Common myeloid progenitor, CD34-positive (primary cell): ENCODE measurements around the gene SEZ6.
A peak's percentile ranks its signal among the peaks of the same experiment; 100 is the strongest.

ENCODE experiments used
- CTCF ChIA-PET: fragments of 350-600 bp; sonication (Branson Sonifier 250); formaldehyde crosslinking; loops from one replicate; lab custom pipeline; 2021; ENCODE audit warnings: antibody characterized with exemption; lab: Charles Lee
- POLR2A ChIA-PET: fragments of 350-600 bp; sonication (Branson Sonifier 250); formaldehyde crosslinking; loops from one replicate; lab custom pipeline; 2021; ENCODE audit warnings: antibody characterized with exemption; lab: Charles Lee
- DNase-seq, 3 donors: peaks; one replicate each; pipeline versions ENCODE4 v3.0.0 to v3.0.0-alpha.2; 2013
- H3K27ac ChIP-seq, 2 experiments: 1 replicate in 1 of 2; 2 replicates in 1 of 2; pipeline ENCODE4 v1.7.0; 2013; ENCODE audit warnings: inconsistent platforms in 2 of 2, low read length in 2 of 2, mild to moderate bottlenecking in 2 of 2, low read depth in 1 of 2, moderate library complexity in 1 of 2; ENCODE audit not compliant: severe bottlenecking in 2 of 2, insufficient read depth in 1 of 2, poor library complexity in 1 of 2
- H3K27me3 ChIP-seq, 5 experiments: replicated peaks in 2 of 5; 1 replicate in 3 of 5; 2 replicates in 2 of 5; pipeline versions ENCODE4 v1.6.1 to v1.7.0; 2013; ENCODE audit warnings: low read length in 4 of 5, mild to moderate bottlenecking in 2 of 5, moderate library complexity in 2 of 5, inconsistent platforms in 1 of 5; ENCODE audit not compliant: insufficient read depth in 5 of 5, control insufficient read depth in 4 of 5
- H3K36me3 ChIP-seq, 4 experiments: 1 replicate in 2 of 4; 2 replicates in 2 of 4; pipeline versions ENCODE4 v1.6.1 to v1.7.0; 2013; ENCODE audit warnings: low read length in 3 of 4, control low read depth in 1 of 4, mild to moderate bottlenecking in 1 of 4; ENCODE audit not compliant: control insufficient read depth in 4 of 4, insufficient read depth in 4 of 4
- H3K4me1 ChIP-seq, 4 experiments: 1 replicate in 3 of 4; 2 replicates in 1 of 4; pipeline versions ENCODE4 v1.6.1 to v1.7.1; 2013; ENCODE audit warnings: low read length in 3 of 4, mild to moderate bottlenecking in 3 of 4, control low read depth in 1 of 4, inconsistent platforms in 1 of 4, moderate library complexity in 1 of 4; ENCODE audit not compliant: control insufficient read depth in 4 of 4, insufficient read depth in 4 of 4; ENCODE audit errors: control extremely low read depth in 1 of 4
- H3K4me3 ChIP-seq, 7 experiments: 1 replicate in 4 of 7; 2 replicates in 3 of 7; pipeline versions ENCODE4 v1.5.1 to v1.7.0; 2013; ENCODE audit warnings: mild to moderate bottlenecking in 7 of 7, low read length in 6 of 7, moderate library complexity in 6 of 7, inconsistent platforms in 2 of 7, low read depth in 2 of 7, control low read depth in 1 of 7; ENCODE audit not compliant: insufficient read depth in 4 of 7, control insufficient read depth in 1 of 7; ENCODE audit errors: extremely low read depth in 1 of 7
- H3K9me3 ChIP-seq, 5 experiments: 1 replicate in 4 of 5; 2 replicates in 1 of 5; pipeline versions ENCODE4 v1.6.1 to v1.7.1; 2013; ENCODE audit warnings: low read length in 4 of 5, mild to moderate bottlenecking in 2 of 5, inconsistent platforms in 1 of 5, low read depth in 1 of 5, moderate library complexity in 1 of 5; ENCODE audit not compliant: control insufficient read depth in 4 of 5, insufficient read depth in 2 of 5; ENCODE audit errors: control extremely low read depth in 1 of 5
- WGBS: methylation state at CpG from one replicate; pipeline ENCODE4 v1.1.5; 2013; ENCODE audit not compliant: insufficient coverage; 5-methylcytosine and 5-hydroxymethylcytosine counted together

The SEZ6 gene

GRCh38 chr17:28986714-28987655, 18.8 kb downstream of the SEZ6 start:
- CTCF ChIA-PET, result interaction anchor here (1.3 to 2.0 kb wide), 3 partner anchors 12 to 130 kb away, joined by 3 to 7 read pairs (median 3); no protein-coding TSS in a partner anchor
- no peaks in the 10 kb centered on the region for H3K36me3 ChIP-seq
- H3K4me3 ChIP-seq, result no peak overlapping the region
- no peaks in the 10 kb centered on the region for H3K9me3 ChIP-seq
- WGBS, result 94% methylated on average over 12 of the region's 15 CpGs
- POLR2A ChIA-PET, result interaction anchor here (0.7 kb wide), 1 partner anchor 37 kb away, joined by 3 read pairs; no protein-coding TSS in a partner anchor
- H3K4me1 ChIP-seq, result peaks cover 3 to 21% (median 17%) of the 10 kb centered on the region in 4 experiments
- peaks cover 0 to 29% (median 22%) of the 10 kb centered on the region in 5 experiments for H3K27me3 ChIP-seq
- H3K27ac ChIP-seq, result no peak overlapping the region
- no peak for DNase-seq

- Histone ChIP-seq H3K27me3 (peaks cover 0 to 29% (median 18%) of the 10 kb centered on the region in 5 experiments), H3K9me3 (no peaks in the 10 kb centered on the region), H3K36me3 (no peaks in the 10 kb centered on the region), H3K27ac (no peak overlapping the region), H3K4me1 (peaks cover 3 to 27% (median 24%) of the 10 kb centered on the region in 4 experiments), H3K4me3 (no peak overlapping the region)
- DNase-seq, result no peak
- 45% methylated on average over 30 of the region's 36 CpGs for WGBS
- ChIA-PET POLR2A (interaction anchor here (0.7 kb wide), 1 partner anchor 36 kb away, joined by 3 read pairs; no protein-coding TSS in a partner anchor), CTCF (interaction anchor here (1.3 to 2.1 kb wide), 3 partner anchors 7 to 131 kb away, joined by 3 to 7 read pairs (median 6); no protein-coding TSS in a partner anchor)
These were observed 19.7 kb downstream of the SEZ6 start for GRCh38 chr17:28985950-28986713.

- H3K36me3 ChIP-seq, result no peaks in the 10 kb centered on the region
- POLR2A ChIA-PET, result no interaction called here
- peaks cover 3 to 28% (median 24%) of the 10 kb centered on the region in 4 experiments for H3K4me1 ChIP-seq
- peaks cover 0 to 24% (median 18%) of the 10 kb centered on the region in 5 experiments for H3K27me3 ChIP-seq
- 97% methylated on average over 6 of the region's 7 CpGs for WGBS
- H3K9me3 ChIP-seq, result no peaks in the 10 kb centered on the region
- H3K27ac ChIP-seq, result peak overlapping the region in 1 of 2 experiments; percentile 36
- DNase-seq, result peak in 2 of 3 donors; percentile 30 to 33
- CTCF ChIA-PET, result interaction anchor here (0.8 to 2.1 kb wide), 7 partner anchors 10 to 129 kb away, joined by 3 to 6 read pairs (median 3); no protein-coding TSS in a partner anchor
- no peak overlapping the region for H3K4me3 ChIP-seq
These were observed 22.3 kb downstream of the SEZ6 start for GRCh38 chr17:28983286-28984230.

- DNase-seq, result peak; percentile 95 to 98 (median 96)
- ChIA-PET CTCF (interaction anchor here (0.8 to 2.0 kb wide), 8 partner anchors 10 to 134 kb away, joined by 3 to 7 read pairs (median 4); no protein-coding TSS in a partner anchor), POLR2A (no interaction called here)
- Histone ChIP-seq H3K9me3 (no peaks in the 10 kb centered on the region), H3K27me3 (peaks cover 0 to 16% (median 14%) of the 10 kb centered on the region in 5 experiments), H3K4me1 (peaks cover 3 to 28% (median 24%) of the 10 kb centered on the region in 4 experiments), H3K4me3 (peak overlapping the region in 2 of 7 experiments; percentile 5 to 25), H3K36me3 (no peaks in the 10 kb centered on the region), H3K27ac (peak overlapping the region; percentile 36 to 72)
- 32% methylated on average over 7 of the region's 11 CpGs for WGBS
These were observed 23.6 kb downstream of the SEZ6 start for GRCh38 chr17:28982131-28982793.

- ChIA-PET CTCF (interaction anchor here (0.7 to 2.4 kb wide), 2 partner anchors 10 to 13 kb away, joined by 3 to 10 read pairs; no protein-coding TSS in a partner anchor), POLR2A (interaction anchor here (1.2 kb wide), 1 partner anchor 32 kb away, joined by 5 read pairs; no protein-coding TSS in a partner anchor)
- Histone ChIP-seq H3K27ac (no peak overlapping the region), H3K27me3 (peaks cover 0 to 5% (median 0%) of the 10 kb centered on the region in 5 experiments), H3K9me3 (no peaks in the 10 kb centered on the region), H3K4me3 (no peak overlapping the region), H3K36me3 (no peaks in the 10 kb centered on the region), H3K4me1 (peaks cover 3 to 24% (median 20%) of the 10 kb centered on the region in 4 experiments)
- DNase-seq, result no peak
- 95% methylated on average over 2 of the region's 2 CpGs for WGBS
These were observed 27.4 kb downstream of the SEZ6 start for GRCh38 chr17:28978356-28978964.
